HG02759 (cell line): ENCODE data around the gene CREBBP.

Experiments used
- ATAC-seq: cut with Tn5 transposase; IDR thresholded peaks from one replicate; pipeline ENCODE4 v1.9.1; 2021; ENCODE audit warnings: mild to moderate bottlenecking, moderate library complexity; ENCODE audit not compliant: unreplicated experiment

Gene CREBBP

GRCh38 chr16:3825103-3825502 is 55.4 kb downstream of the CREBBP start:
- no peak for ATAC-seq

DNA sequence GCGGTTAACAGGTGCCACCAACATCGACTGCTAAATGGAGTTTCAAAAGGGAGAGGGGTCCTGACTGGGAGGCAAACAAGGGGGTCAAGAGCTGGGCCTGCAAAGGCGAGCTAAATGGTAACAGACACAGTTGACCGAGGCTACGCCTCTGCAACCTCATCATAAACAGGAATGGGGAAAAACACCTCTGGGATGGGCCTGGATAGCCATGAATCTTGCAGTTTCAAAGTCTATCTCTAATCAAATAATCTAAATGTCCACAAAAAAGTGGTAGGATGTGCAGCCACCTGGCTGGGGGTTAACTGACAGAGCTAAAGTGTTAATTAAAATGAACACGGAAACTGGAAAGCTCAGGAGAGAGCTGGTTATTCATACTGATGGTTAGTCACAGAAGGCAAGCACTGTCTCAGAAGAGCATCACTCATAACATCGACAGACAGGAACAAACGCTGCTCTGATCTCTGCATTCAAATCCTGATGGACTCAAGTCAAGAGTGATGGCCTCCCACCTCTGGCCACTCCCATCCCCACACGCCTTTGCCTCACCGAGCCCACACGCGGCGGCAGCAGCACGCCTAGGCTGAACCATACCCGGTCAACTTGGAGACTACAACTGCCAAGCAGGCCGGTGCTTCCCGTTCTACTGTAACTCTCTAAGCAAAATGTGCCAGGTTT is 56.3 kb downstream of the CREBBP start:
- no peak for ATAC-seq

GRCh38 chr16:3823427-3823826 is 57.1 kb downstream of the CREBBP start:
- no peak for ATAC-seq

DNA sequence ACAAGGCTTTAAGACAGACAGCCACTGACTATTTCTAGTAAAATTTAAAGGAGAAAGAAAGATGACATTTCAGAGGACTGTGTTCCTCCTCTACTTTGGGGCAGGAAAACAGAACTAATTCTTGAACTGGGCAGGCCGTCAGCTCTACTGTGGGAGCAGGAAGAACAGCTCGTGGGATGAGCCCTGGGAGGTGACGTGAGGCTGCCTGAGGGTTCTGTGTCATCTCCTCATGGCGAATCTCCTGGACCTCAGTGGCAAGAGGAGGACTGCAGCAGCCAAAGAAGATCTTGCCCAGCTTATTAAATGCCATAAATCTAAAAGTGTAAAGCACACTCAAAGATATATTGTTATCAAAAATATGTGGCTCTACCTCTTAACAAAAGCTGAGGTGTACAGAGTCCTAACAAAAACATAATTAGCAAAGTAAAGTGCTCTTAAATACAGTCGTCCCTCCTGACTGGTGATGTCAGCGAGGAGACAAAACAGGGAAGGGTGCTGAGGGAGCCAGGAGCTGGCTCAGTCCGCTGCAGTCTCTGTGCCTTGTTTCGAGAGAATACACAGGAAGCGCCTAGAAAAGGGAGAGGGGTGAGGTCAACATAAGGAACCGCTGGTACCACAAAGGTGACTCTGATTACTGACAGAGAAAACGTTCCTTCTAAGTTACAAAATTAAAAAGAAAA is 58.0 kb downstream of the CREBBP start:
- no peak for ATAC-seq

GRCh38 chr16:3821184-3821583 is 59.3 kb downstream of the CREBBP start:
- ATAC-seq: no peak

DNA sequence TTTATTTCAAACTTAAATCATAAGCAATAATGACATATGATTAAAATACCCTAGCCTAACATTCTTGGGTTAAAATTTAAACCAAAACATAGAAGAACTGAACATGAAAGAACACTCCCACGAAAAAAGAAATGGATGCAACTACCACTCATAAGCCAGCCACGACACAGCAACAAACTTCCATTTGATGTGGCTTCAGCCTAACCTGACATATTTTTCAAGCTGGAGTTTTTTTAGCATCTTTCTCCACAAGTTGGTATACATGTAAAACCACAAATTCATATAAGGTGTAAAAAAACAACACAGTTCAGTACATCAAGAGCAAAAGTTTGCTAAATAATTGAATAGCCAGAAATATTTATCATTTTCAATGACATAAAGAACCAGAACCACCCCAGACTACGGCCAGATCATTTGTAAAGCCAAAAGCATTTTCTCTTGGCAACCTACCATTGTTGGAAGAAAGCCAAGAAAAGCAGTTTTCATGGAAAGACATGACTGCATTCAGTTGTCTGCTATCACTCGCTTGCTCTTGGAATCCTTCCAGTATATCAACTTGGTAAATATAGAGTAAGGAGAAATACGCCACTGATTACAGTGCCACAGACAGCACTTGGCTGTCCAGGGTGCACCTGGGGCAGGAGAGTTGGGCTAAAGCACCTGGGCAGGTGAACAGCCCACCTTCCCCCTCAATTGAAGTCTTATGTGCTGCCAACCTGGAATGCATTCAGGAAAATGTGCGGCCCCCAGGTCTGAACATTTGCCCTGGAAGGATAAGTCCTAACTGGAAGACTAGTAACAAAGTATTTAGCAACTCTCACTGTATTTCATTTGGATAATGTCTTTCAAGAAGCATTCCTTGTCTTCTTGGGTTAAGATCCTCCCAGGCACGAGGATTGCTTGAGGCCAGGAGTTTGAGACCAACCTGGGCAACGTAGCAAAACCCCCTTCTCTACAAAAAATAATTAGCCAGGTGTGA is 60.5 kb downstream of the CREBBP start:
- no peak for ATAC-seq

GRCh38 chr16:3819175-3819527 is 61.4 kb downstream of the CREBBP start:
- no peak for ATAC-seq

DNA sequence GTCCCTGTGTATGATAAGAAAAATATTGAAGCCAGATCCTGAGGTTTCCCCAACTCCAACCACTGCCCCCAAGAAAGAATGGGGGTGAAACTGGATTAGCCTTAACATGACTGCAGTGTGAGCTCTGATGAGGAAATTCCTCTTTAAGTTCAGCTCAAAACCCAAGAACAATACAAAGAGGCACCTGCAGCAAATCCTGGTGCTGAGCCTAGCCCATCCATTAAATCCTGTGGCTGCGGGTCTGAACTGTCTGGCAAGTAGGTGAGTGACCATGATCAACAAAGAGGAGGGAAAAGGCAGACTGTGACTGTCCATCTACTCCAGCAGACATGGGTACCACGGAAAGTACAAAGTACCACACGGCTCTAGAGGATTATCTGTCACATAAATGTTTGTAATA is 64.2 kb downstream of the CREBBP start:
- ATAC-seq: no peak

- no peak for ATAC-seq
Observed at GRCh38 chr16:3814755-3815154, 65.8 kb downstream of the CREBBP start.

DNA sequence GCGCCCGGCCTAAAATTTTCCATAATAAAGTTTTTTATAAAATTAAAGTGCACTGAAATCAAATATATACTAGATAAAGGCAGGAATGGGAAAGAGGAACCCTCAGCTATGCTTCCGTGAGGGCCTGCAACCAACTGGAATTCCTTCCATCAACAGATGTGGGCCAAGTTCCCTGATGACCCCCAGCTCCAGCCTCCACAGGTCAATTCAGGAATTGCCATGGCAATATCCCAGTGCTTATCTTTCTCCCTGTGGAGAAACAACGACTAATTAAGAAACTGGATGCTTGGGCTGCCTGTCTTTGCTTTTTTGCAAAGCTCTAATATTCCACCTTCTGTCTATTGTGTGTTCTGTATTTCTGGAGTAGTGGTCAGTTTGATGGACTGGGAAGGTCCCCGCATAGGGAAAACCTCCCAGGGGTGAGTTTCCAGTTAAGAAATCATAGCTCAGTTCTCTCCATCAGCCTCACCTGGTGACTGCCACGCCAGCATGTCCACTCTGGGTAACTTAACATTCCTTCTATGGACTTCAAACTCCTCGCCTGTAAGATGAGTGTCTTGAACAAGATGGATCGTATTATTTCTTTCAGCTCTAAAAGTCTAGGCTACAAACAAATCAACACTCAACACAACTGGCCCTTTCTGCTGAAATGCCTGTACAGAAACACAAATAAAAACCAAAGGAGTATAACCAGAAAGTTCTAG is 67.9 kb downstream of the CREBBP start:
- no peak for ATAC-seq

GRCh38 chr16:3810818-3811217 is 69.7 kb downstream of the CREBBP start:
- ATAC-seq: no peak

- no peak for ATAC-seq
Observed at GRCh38 chr16:3810198-3810664, 70.3 kb downstream of the CREBBP start.

DNA sequence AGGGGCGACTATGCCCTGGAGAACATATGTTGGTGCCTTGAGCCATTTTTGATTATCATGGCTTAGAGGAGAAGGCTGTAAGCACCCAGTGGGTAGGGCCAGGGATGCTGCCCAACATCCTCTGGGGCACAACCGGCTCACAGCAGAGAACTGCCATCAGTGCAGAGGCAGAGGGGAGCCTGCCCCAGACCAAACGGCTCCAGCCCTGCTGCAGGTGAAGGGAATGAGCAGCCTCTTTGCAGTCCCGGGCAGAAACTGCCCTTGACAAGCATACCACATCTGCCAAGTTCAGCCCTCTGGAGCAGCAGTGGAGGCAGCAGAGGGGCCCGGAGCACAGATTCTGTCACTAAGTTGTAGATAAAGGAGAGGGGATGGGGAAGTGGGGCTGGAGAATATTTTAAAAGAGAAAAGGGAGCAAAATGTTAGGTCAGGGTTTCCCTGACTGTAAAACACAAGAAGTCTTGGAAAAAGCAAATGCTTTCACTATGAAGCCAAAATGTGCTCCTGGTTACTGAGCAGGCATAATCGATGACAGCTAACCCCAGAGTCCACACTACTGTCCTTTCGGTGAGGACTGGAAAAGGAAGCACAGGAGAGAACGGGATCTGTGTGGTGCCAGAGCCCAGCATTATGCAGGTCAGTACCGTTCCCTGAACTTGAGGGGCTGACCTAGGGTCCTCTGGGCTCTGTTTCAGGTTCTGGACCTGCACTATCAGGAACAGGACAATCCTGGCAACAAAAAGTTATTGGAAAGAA is 72.0 kb downstream of the CREBBP start:
- ATAC-seq: no peak

DNA sequence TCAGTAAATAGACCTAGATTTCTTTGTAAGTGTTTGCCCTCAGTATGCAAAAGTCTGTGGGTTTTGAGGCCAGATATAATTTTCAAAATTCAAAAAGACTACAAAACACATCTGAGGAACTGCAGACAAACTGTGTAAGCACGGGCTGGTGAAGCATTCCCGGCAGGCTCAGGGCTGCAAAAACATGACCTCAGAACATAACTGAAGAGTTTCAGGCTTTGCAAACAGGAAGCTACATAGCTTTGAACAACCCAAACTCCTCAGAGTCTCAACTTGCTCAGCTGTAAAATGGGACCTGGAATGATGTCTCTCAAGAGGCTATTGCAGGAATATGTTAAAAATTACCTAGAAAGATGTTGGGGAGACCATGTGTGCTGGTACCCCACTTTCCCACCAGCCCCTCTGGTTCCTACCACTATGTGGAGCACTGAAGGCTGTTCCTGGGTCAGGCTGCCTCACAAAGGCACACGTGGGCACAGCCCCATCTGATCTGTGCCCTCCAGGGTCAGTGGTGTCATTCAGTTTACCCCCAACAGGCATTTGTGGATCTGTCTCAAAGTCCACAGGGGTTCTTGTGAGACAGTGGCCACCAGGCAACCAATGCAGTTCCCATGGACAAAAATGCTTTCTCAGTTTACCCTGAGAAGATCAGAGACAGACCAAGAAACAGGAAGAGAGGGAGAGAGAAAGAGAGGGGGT is 72.9 kb downstream of the CREBBP start:
- ATAC-seq: no peak

GRCh38 chr16:3804426-3805016 is 76.0 kb downstream of the CREBBP start:
- no peak for ATAC-seq

DNA sequence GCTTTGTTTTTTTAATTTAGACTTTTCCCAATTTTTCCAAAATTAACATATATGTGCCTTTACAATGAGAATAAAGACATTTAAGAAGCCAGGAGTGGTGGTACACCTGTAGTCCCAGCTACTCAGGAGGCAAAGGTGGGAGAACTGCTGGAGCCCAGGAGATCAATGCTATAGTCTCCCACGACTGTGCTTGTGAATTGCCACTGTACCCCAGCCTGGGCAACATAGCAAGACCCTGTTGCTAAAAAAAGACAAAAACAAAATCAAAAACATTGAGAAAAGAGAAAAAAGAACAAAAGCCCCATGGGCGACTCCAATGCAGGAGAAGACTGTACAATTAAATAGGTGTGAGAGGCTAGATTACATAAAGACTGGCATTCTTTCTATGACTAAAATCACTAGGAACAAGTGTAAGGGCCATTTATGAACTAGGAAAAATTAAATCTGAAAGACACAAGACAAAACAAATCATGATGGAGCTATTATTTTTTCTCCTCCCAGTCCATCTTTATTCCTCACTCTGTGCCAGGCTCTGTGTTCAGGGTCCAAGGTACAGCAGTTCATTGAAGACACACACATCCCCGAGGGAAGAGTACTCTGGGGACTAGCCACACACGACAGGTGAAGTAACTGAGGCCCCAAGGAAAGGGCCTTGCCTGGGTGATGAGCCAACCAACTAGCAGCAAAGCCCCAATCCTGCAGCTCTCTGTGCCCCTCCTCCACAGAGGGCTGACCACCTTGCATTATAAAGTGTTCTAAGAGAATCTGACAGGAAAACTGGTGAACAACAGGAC is 79.8 kb downstream of the CREBBP start:
- ATAC-seq: no peak

DNA sequence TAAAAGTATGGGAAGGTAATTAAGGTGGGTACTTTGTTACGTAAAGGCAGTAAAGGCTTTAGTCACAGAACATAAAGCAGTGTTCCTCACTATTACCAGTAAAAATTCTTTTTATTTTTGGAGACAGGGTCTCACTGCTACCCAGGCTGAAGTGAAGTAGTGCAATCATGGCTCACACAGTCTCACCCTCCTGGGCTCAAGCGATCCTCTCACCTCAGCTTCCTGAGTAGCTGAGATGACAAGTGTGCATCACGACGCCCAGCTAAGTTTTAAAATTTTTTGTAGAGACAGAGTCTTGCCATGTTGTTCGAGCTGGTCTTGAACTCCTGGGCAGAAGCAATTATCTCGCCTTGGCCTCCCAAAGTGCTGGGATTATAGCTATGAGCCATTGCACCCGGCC is 80.5 kb downstream of the CREBBP start:
- ATAC-seq: no peak

DNA sequence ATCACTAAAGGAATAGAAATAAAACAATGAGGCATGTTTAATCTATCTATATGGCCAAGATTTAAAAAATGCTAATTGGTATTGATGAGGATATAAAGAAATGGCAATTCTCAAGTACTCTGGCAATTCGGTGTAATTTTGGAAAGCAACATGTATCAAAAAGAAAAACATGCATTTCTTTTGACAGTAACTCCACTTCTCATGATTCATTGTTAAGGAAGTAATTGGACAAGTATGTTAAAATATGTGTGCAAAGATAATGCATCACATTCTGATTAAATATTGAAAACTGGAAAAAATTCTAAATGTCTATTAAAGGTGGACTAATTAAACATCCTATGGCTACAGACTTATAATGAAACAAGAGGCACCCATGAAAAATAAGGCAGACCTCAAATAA is 81.2 kb downstream of the CREBBP start:
- ATAC-seq: no peak
